NCI-H146 (cell line): ENCODE data around the gene ASCL3.
"Not testable (repeated sequence)": the region's sequence is repeated elsewhere in the genome, so short reads cannot be mapped to it uniquely, and the experiment has no call there.

Source experiments
- DNase-seq: peaks from one replicate; lab custom pipeline; 2025; lab: John Stamatoyannopoulos, UW

ASCL3 gene

GRCh38 chr11:8942518-8943066 is at the start of gene ASCL3:
ASCL3 (minus strand) TSS chr11:8943016; CDS start chr11:8938161, 4,855 bp downstream.
- DNase-seq, result no peak

- DNase-seq, result no peak
These were observed 46.6 kb upstream of the ASCL3 start for GRCh38 chr11:8989453-8989852.

- DNase-seq, result no peak
These were observed 45.8 kb upstream of the ASCL3 start for GRCh38 chr11:8988329-8989234.

- no peak for DNase-seq
These were observed 44.6 kb upstream of the ASCL3 start for GRCh38 chr11:8987446-8987845.

GRCh38 chr11:8986772-8987171 is 44.0 kb upstream of the ASCL3 start:
- not testable (repeated sequence) for DNase-seq

GRCh38 chr11:8985462-8985861 is 42.6 kb upstream of the ASCL3 start:
- DNase-seq, result no peak

GRCh38 chr11:8983552-8983951 is 40.7 kb upstream of the ASCL3 start:
- DNase-seq, result no peak

- no peak for DNase-seq
These were observed 37.7 kb upstream of the ASCL3 start for GRCh38 chr11:8980485-8980884.

- DNase-seq, result not testable (repeated sequence)
These were observed 36.5 kb upstream of the ASCL3 start for GRCh38 chr11:8979365-8979764.

GRCh38 chr11:8973121-8973520 is 30.3 kb upstream of the ASCL3 start:
- DNase-seq, result no peak

GRCh38 chr11:8971924-8972316 is 29.1 kb upstream of the ASCL3 start:
- no peak for DNase-seq

GRCh38 chr11:8971196-8971923 is 28.5 kb upstream of the ASCL3 start:
- no peak for DNase-seq

GRCh38 chr11:8967184-8967583 is 24.4 kb upstream of the ASCL3 start:
- DNase-seq, result no peak

GRCh38 chr11:8964324-8965320 is 21.8 kb upstream of the ASCL3 start, which contains the start of gene TMEM9B:
TMEM9B (minus strand) TSS chr11:8964442; CDS start chr11:8964313, 129 bp downstream.
- peak; percentile 92 for DNase-seq

- peak; percentile 84 for DNase-seq
These were observed 20.9 kb upstream of the ASCL3 start for GRCh38 chr11:8963569-8964323.

GRCh38 chr11:8962841-8963240 is 20.0 kb upstream of the ASCL3 start:
- no peak for DNase-seq

GRCh38 chr11:8961401-8961800 is 18.6 kb upstream of the ASCL3 start:
- no peak for DNase-seq

GRCh38 chr11:8959546-8960166 is 16.8 kb upstream of the ASCL3 start:
- DNase-seq, result peak; percentile 58

GRCh38 chr11:8956860-8957259 is 14.0 kb upstream of the ASCL3 start:
- no peak for DNase-seq

- DNase-seq, result no peak
These were observed 6.1 kb upstream of the ASCL3 start for GRCh38 chr11:8948886-8949285.
